Measurements from ENCODE around the gene PSMD12. TPM values are rescaled to one million over a fixed set of nuclear protein-coding genes. Genes with fewer than 3 reads are reported as not detected.
"Not testable (repeated sequence)": the region's sequence is repeated elsewhere in the genome, so short reads cannot be mapped to it uniquely, and the experiment has no call there.

Gene PSMD12
- polyA plus RNA-seq, 4 donors: 33.6 to 52.9 (median 46.1) TPM

GRCh38 chr17:67315865-67316264, 50.5 kb downstream of the PSMD12 start:
- no peak for DNase-seq (ENCODE audit: low read depth in 4 of 4, low spot score in 3 of 4)

- no peak for DNase-seq (ENCODE audit: low read depth in 4 of 4, low spot score in 3 of 4)
Measured at GRCh38 chr17:67312265-67312664, 54.1 kb downstream of the PSMD12 start.

GRCh38 chr17:67311575-67311974, 54.8 kb downstream of the PSMD12 start:
- DNase-seq (ENCODE audit: low read depth in 4 of 4, low spot score in 3 of 4): no peak

GRCh38 chr17:67310406-67310805, 56.0 kb downstream of the PSMD12 start:
- DNase-seq (ENCODE audit: low read depth in 4 of 4, low spot score in 3 of 4): no peak

- not testable (repeated sequence) for DNase-seq (ENCODE audit: low read depth in 4 of 4, low spot score in 3 of 4)
Measured at GRCh38 chr17:67305446-67306235, 60.7 kb downstream of the PSMD12 start.

- no peak for DNase-seq (ENCODE audit: low read depth in 4 of 4, low spot score in 3 of 4)
Measured at GRCh38 chr17:67297454-67297960, 68.9 kb downstream of the PSMD12 start.

GRCh38 chr17:67294451-67295199, 71.8 kb downstream of the PSMD12 start:
- no peak for DNase-seq (ENCODE audit: low read depth in 4 of 4, low spot score in 3 of 4)

GRCh38 chr17:67293251-67294203, 72.8 kb downstream of the PSMD12 start:
- peak in 1 of 4 donors; percentile 12 for DNase-seq (ENCODE audit: low read depth in 4 of 4, low spot score in 3 of 4)

GRCh38 chr17:67290711-67291291, 75.6 kb downstream of the PSMD12 start:
- no peak for DNase-seq (ENCODE audit: low read depth in 4 of 4, low spot score in 3 of 4)

GRCh38 chr17:67290244-67290643, 76.1 kb downstream of the PSMD12 start:
- no peak for DNase-seq (ENCODE audit: low read depth in 4 of 4, low spot score in 3 of 4)

GRCh38 chr17:67289181-67289876, 77.0 kb downstream of the PSMD12 start:
- DNase-seq (ENCODE audit: low read depth in 4 of 4, low spot score in 3 of 4): peak in 2 of 4 donors; percentile 32 to 38

Other genes with a start within 250 kb of the PSMD12 start
- 10 to 100 TPM; 23.8 to 34.7 (median 31.0) TPM for gene HELZ, start 121.4 kb downstream of the PSMD12 start, polyA plus RNA-seq (ENCODE audit: insufficient read length in 4 of 4)
- gene PITPNC1, start 10.7 kb upstream of the PSMD12 start, polyA plus RNA-seq (ENCODE audit: insufficient read length in 4 of 4): 10 to 100 TPM; 11.2 to 25.7 (median 20.6) TPM